Measurements from ENCODE around the gene PDE3B. TPM values are rescaled to one million over a fixed set of nuclear protein-coding genes. Genes with fewer than 3 reads are reported as not detected.
"Not testable (repeated sequence)": the region's sequence is repeated elsewhere in the genome, so short reads cannot be mapped to it uniquely, and the experiment has no call there.

The PDE3B gene
- 10 to 100 TPM; 21.1 to 23.4 TPM for total RNA-seq

DNA sequence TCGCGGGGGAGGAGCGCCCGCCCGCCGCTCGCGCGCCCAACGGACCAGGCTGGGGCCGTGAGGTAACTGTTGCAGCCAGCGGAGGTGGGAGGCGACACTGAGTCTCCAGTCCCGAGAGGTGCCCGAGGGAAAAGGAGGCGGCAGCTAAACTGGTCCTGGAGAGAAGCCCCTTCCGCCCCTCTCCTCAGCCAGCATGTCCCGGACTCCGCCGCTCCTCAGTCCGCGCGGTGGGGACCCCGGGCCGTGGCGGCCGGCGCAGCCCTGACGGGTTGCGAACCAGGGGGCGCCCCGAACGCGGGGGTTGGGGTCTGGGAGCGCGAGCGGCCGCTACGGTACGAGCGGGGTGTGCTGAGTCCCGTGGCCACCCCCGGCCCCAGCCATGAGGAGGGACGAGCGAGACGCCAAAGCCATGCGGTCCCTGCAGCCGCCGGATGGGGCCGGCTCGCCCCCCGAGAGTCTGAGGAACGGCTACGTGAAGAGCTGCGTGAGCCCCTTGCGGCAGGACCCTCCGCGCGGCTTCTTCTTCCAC lies at the start of gene PDE3B:
TSS of gene PDE3B (plus strand) at position 108 of the 529 bp plus-strand sequence. CDS start at position 380, 272 bp downstream.
- Histone ChIP-seq H3K4me1 (replicated peaks) (peaks cover 2% of the 10 kb centered on the region), H3K9me3 (no peaks in the 10 kb centered on the region), H3K27ac (peak within 1 kb of the TSS; percentile 90 to 91), H3K36me3 (no peaks in the 10 kb centered on the region), H3K4me3 (peak within 1 kb of the TSS; percentile 87 to 89), H3K27me3 (replicated peaks; ENCODE audit: insufficient read depth) (no peaks in the 10 kb centered on the region)
- TF ChIP-seq POLR2A (IDR thresholded peaks at IDR 0.05) = peak; percentile 60
- peak; percentile 34 for TF ChIP-seq POLR2AphosphoS5 (IDR thresholded peaks at IDR 0.05)
- TF ChIP-seq, protein P1, sequence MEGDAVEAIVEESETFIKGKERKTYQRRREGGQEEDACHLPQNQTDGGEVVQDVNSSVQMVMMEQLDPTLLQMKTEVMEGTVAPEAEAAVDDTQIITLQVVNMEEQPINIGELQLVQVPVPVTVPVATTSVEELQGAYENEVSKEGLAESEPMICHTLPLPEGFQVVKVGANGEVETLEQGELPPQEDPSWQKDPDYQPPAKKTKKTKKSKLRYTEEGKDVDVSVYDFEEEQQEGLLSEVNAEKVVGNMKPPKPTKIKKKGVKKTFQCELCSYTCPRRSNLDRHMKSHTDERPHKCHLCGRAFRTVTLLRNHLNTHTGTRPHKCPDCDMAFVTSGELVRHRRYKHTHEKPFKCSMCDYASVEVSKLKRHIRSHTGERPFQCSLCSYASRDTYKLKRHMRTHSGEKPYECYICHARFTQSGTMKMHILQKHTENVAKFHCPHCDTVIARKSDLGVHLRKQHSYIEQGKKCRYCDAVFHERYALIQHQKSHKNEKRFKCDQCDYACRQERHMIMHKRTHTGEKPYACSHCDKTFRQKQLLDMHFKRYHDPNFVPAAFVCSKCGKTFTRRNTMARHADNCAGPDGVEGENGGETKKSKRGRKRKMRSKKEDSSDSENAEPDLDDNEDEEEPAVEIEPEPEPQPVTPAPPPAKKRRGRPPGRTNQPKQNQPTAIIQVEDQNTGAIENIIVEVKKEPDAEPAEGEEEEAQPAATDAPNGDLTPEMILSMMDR (IDR thresholded peaks at IDR 0.05) = peak in 2 of 4 experiments; percentile 11 to 26
- intact Hi-C loops (cut with DNase I) = loop anchor here (5.0 to 10.0 kb wide), 2 partner anchors 106 to 251 kb away; partner anchors contain the start of gene CYP2R1
- 0% methylated on average over 13 of the region's 59 CpGs for WGBS
- peak; percentile 88 for DNase-seq (ENCODE audit: low spot score)

DNA sequence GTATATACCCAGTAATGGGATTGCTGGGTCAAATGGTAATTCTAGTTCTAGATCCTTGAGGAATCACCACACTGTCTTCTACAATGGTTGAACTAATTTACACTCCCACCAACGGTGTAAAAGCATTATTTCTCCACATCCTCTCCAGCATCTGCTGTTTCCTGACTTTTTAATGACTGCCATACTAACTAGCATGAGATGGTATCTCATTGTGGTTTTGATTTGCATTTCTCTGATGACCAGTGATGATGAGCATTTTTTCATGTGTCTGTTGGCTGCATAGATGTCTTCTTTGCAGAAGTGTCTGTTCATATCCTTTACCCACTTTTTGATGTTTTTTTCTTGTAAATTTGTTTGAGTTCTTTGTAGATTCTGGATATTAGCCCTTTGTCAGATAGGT lies 48.3 kb upstream of the PDE3B start:
- H3K27ac ChIP-seq; H3K4me1 ChIP-seq (replicated peaks); intact Hi-C loops (cut with DNase I); H3K36me3 ChIP-seq; DNase-seq (ENCODE audit: low spot score); H3K4me3 ChIP-seq; H3K9me3 ChIP-seq; H3K27me3 ChIP-seq (replicated peaks; ENCODE audit: insufficient read depth): not testable (repeated sequence)
- 79% methylated on average over 1 of the region's 1 CpG for WGBS

DNA sequence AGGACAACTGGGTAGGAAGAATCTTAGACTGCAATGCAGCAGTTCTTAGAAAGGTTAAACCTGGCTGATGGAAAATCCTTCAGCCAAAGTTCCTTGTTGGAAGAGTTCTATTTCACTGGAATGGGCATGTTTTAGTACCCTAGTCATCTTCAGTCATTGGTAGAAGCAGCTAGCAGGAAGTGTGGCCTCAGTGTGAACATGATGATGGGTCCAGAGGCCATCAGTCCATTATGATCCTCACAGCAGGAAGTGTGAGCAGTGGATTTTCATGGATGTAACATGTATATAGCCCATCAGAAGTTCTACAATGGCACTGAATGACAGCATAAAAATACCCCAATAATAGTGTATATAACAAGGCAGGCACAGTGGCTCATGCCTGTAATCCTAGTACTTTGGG lies 35.9 kb upstream of the PDE3B start:
- no peaks in the 10 kb centered on the region for H3K9me3 ChIP-seq
- H3K4me1 ChIP-seq (replicated peaks) = no peaks in the 10 kb centered on the region
- no peak overlapping the region for H3K4me3 ChIP-seq
- no peak for DNase-seq (ENCODE audit: low spot score)
- intact Hi-C loops (cut with DNase I) = no loop called here
- TF ChIP-seq POLR2AphosphoS5 (IDR thresholded peaks at IDR 0.05) = no peak
- TF ChIP-seq, protein P1 (IDR thresholded peaks at IDR 0.05) = no peak
- TF ChIP-seq POLR2A (IDR thresholded peaks at IDR 0.05) = no peak
- no peak overlapping the region for H3K27ac ChIP-seq
- no peaks in the 10 kb centered on the region for H3K36me3 ChIP-seq
- H3K27me3 ChIP-seq (replicated peaks; ENCODE audit: insufficient read depth) = no peaks in the 10 kb centered on the region

DNA sequence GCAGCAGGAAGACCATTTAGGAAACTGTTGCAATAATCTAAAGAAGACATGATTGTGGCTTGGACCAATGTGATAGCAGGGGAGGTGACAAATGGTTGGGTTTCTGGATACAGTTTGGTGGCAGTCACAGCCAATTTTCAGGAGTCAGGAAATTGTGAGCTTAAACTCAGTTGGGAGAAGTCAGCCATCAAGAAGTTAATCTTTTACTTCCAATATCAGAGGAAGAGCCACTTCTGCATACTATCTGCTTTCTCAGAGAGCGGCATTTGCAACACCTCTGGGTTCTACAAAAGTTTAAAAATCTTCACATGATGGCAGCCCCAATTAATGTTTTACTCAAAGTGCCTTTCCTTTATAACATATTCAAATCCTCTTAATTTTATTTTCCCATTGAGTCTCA lies 33.7 kb upstream of the PDE3B start:
- 92% methylated on average over 1 of the region's 1 CpG for WGBS
- H3K9me3 ChIP-seq = no peaks in the 10 kb centered on the region
- no peaks in the 10 kb centered on the region for H3K27me3 ChIP-seq (replicated peaks; ENCODE audit: insufficient read depth)
- no peak overlapping the region for H3K27ac ChIP-seq
- H3K4me1 ChIP-seq (replicated peaks) = no peaks in the 10 kb centered on the region
- DNase-seq (ENCODE audit: low spot score) = no peak
- TF ChIP-seq POLR2AphosphoS5 (IDR thresholded peaks at IDR 0.05) = no peak
- TF ChIP-seq POLR2A (IDR thresholded peaks at IDR 0.05) = no peak
- TF ChIP-seq, protein P1 (IDR thresholded peaks at IDR 0.05) = no peak
- intact Hi-C loops (cut with DNase I) = no loop called here
- H3K36me3 ChIP-seq = no peaks in the 10 kb centered on the region
- H3K4me3 ChIP-seq = no peak overlapping the region

DNA sequence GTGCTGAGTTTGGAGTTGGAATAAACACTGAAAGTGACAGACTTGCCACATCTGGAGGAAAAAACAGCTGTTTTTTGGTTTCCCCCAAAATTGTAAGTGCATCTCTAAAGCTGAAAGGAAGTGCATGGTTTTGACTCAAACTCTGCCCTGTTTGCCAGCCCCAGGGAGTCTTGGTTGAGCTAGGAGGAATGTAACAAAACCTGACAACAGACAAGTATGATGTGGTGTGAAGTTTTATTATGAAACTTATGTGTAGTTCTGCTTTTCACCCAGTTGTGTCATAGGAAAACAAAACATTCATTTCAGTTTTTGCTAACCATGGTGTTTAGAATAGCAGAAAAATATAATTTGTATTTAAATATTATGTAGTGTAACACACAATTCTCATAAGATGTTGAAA lies 31.7 kb upstream of the PDE3B start:
- Histone ChIP-seq H3K4me1 (replicated peaks) (no peaks in the 10 kb centered on the region), H3K4me3 (no peak overlapping the region), H3K27ac (no peak overlapping the region), H3K27me3 (replicated peaks; ENCODE audit: insufficient read depth) (no peaks in the 10 kb centered on the region), H3K9me3 (no peaks in the 10 kb centered on the region), H3K36me3 (no peaks in the 10 kb centered on the region)
- TF ChIP-seq POLR2A (IDR thresholded peaks at IDR 0.05) = no peak
- no peak for TF ChIP-seq POLR2AphosphoS5 (IDR thresholded peaks at IDR 0.05)
- TF ChIP-seq, protein P1 (IDR thresholded peaks at IDR 0.05) = no peak
- DNase-seq (ENCODE audit: low spot score) = no peak
- intact Hi-C loops (cut with DNase I) = no loop called here

Measured in prostate gland (tissue), 2 donors.